Measurements from ENCODE around the gene CLN3.

CLN3 gene

DNA sequence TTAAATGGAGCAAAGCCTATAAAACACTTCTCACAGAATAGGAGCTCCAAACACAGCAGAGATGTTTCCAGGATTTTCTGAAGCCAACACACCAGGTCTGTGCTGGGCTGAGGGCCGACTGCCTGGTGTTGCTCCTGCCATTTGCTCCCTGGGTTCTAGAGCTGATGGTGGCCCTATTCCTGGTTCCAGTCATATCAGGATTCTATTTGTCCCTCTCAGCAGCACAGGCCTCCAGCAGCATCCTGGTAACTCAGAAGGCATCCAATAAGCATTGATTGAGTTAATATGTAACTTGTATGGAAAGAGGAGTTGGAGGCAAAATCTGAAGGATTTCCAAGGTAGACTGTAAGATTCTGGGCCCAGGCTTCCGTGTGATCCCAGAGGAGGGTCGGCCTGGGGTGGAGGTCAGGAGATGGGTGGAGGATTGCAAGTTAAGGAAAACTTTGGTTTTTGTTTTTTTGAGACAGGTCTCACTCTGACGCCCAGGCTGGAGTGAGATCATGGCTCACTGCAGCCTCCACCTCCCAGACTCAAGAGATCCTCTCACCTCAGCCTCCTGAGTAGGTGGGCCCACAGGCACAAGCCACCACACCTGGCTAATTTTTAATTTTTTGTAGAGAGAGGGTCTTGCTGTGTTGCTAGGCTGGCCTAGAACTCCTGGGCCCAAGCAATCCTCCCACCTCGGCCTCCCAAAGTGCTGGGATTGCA, 41.2 kb upstream of the CLN3 start:
- H3K4me3 ChIP-seq (ENCODE audit: low read length): no peak overlapping the region
- H3K36me3 ChIP-seq (ENCODE audit: control insufficient read depth, low read length): no peaks in the 10 kb centered on the region
- peaks cover 20% of the 10 kb centered on the region for H3K27me3 ChIP-seq (ENCODE audit: control insufficient read depth, low read length)
- H3K4me2 ChIP-seq (ENCODE audit: low read length): no peak overlapping the region
- H3K27ac ChIP-seq (ENCODE audit: low read depth, low read length): no peak overlapping the region
- TF ChIP-seq, protein P1, sequence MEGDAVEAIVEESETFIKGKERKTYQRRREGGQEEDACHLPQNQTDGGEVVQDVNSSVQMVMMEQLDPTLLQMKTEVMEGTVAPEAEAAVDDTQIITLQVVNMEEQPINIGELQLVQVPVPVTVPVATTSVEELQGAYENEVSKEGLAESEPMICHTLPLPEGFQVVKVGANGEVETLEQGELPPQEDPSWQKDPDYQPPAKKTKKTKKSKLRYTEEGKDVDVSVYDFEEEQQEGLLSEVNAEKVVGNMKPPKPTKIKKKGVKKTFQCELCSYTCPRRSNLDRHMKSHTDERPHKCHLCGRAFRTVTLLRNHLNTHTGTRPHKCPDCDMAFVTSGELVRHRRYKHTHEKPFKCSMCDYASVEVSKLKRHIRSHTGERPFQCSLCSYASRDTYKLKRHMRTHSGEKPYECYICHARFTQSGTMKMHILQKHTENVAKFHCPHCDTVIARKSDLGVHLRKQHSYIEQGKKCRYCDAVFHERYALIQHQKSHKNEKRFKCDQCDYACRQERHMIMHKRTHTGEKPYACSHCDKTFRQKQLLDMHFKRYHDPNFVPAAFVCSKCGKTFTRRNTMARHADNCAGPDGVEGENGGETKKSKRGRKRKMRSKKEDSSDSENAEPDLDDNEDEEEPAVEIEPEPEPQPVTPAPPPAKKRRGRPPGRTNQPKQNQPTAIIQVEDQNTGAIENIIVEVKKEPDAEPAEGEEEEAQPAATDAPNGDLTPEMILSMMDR (IDR thresholded peaks at IDR 0.05; ENCODE audit: low read depth, low read length, poor library complexity, severe bottlenecking): no peak
- TF ChIP-seq EZH2phosphoT487 (IDR thresholded peaks at IDR 0.05; ENCODE audit: borderline replicate concordance, low read length): no peak
- H3K9me3 ChIP-seq (ENCODE audit: control insufficient read depth, insufficient read depth, low read length): no peaks in the 10 kb centered on the region
- H3K79me2 ChIP-seq (ENCODE audit: control insufficient read depth, low read length): no peaks in the 10 kb centered on the region
- H4K20me1 ChIP-seq (ENCODE audit: control insufficient read depth, insufficient read depth, low read depth, low read length): no peaks in the 10 kb centered on the region
- H3K4me1 ChIP-seq (ENCODE audit: control insufficient read depth, low read length): no peaks in the 10 kb centered on the region
- H3K9me2 ChIP-seq (replicated peaks; ENCODE audit: control insufficient read depth, low read length): no peaks in the 10 kb centered on the region
- no peaks in the 10 kb centered on the region for H3F3A ChIP-seq (ENCODE audit: control insufficient read depth, insufficient read depth)

DNA sequence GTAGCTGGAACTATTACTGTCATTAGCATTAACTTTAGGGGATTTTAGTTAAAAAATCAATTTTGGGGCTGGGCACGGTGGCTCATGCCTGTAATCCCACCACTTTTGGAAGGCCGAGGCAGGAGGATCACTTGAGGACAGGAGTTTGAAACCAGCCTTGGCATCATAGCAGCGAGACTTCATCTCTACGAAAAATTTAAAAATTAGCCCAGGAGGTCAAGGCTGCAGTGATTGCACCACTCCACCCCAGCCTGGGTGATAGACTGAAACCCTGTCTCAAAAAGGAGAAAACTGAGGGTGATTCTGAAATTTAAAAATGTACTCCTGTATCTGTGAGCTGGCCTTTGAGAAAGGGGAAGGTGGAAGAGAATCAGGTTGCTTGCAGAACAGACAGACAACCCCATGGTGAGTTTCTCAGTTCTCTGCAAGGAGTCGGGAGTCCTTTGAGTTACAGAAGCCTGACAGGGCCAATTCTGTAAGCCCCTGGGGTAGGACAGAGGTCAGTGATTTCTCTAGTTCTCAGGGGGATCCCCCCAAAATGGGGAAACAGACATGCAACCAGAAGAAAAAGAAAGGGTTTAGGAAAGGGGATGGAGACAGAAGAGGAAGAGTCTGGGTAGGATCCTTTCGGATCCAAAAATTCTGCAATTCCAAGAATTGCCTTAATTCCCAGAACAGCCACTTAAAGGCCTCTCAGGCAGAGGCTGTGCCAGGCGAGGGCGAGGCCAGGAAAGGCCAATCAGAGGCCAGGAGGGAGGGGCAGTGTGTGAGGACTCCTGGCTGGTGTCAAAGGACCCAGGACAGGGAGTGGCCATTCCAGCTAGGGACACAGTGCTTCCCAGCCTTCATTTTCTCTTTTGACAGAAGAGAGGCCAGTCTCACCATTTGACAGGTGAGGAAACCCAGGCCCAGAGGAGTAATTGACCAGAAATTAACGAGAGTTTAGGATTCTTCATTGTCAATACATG, 40.2 kb upstream of the CLN3 start:
- H3K36me3 ChIP-seq (ENCODE audit: control insufficient read depth, low read length): no peaks in the 10 kb centered on the region
- no peak overlapping the region for H3K4me3 ChIP-seq (ENCODE audit: low read length)
- peaks cover 20% of the 10 kb centered on the region for H3K27me3 ChIP-seq (ENCODE audit: control insufficient read depth, low read length)
- H3K9me2 ChIP-seq (replicated peaks; ENCODE audit: control insufficient read depth, low read length): no peaks in the 10 kb centered on the region
- TF ChIP-seq, protein P1 (IDR thresholded peaks at IDR 0.05; ENCODE audit: low read depth, low read length, poor library complexity, severe bottlenecking): no peak
- no peak for TF ChIP-seq EZH2phosphoT487 (IDR thresholded peaks at IDR 0.05; ENCODE audit: borderline replicate concordance, low read length)
- no peaks in the 10 kb centered on the region for H3K9me3 ChIP-seq (ENCODE audit: control insufficient read depth, insufficient read depth, low read length)
- H4K20me1 ChIP-seq (ENCODE audit: control insufficient read depth, insufficient read depth, low read depth, low read length): no peaks in the 10 kb centered on the region
- no peak overlapping the region for H3K4me2 ChIP-seq (ENCODE audit: low read length)
- no peaks in the 10 kb centered on the region for H3K4me1 ChIP-seq (ENCODE audit: control insufficient read depth, low read length)
- H3K79me2 ChIP-seq (ENCODE audit: control insufficient read depth, low read length): no peaks in the 10 kb centered on the region
- no peaks in the 10 kb centered on the region for H3F3A ChIP-seq (ENCODE audit: control insufficient read depth, insufficient read depth)
- no peak overlapping the region for H3K27ac ChIP-seq (ENCODE audit: low read depth, low read length)

DNA sequence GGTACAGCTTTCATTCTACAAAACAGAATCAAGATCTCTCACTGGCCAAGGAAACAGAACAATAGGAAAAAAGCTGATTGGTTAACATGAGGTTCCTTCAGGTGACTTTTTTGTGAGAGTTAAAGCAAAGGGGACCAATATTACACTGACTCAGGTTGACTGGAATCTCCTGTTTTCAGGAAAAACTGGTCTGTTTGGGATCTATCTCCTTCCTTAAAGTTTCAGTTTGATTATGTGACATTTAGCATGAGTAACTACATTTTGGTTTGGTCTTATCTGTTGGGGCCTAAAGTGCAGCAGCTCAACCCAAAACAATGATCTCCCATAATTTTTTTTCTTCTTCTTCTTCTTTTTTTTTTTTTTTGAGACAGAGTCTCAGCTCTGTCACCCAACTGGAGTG, 37.2 kb upstream of the CLN3 start:
- H3F3A ChIP-seq (ENCODE audit: control insufficient read depth, insufficient read depth): no peaks in the 10 kb centered on the region
- H3K9me3 ChIP-seq (ENCODE audit: control insufficient read depth, insufficient read depth, low read length): no peaks in the 10 kb centered on the region
- TF ChIP-seq, protein P1 (IDR thresholded peaks at IDR 0.05; ENCODE audit: low read depth, low read length, poor library complexity, severe bottlenecking): no peak
- no peak for TF ChIP-seq EZH2phosphoT487 (IDR thresholded peaks at IDR 0.05; ENCODE audit: borderline replicate concordance, low read length)
- H3K9me2 ChIP-seq (replicated peaks; ENCODE audit: control insufficient read depth, low read length): no peaks in the 10 kb centered on the region
- no peak overlapping the region for H3K4me3 ChIP-seq (ENCODE audit: low read length)
- H3K4me1 ChIP-seq (ENCODE audit: control insufficient read depth, low read length): 0 out of 2 replicates have a peak, but pooled peaks cover 5% of the 10 kb centered on the region
- no peaks in the 10 kb centered on the region for H3K79me2 ChIP-seq (ENCODE audit: control insufficient read depth, low read length)
- H3K27ac ChIP-seq (ENCODE audit: low read depth, low read length): no peak overlapping the region
- no peak overlapping the region for H3K4me2 ChIP-seq (ENCODE audit: low read length)
- H3K27me3 ChIP-seq (ENCODE audit: control insufficient read depth, low read length): peaks cover 20% of the 10 kb centered on the region
- H4K20me1 ChIP-seq (ENCODE audit: control insufficient read depth, insufficient read depth, low read depth, low read length): no peaks in the 10 kb centered on the region
- no peaks in the 10 kb centered on the region for H3K36me3 ChIP-seq (ENCODE audit: control insufficient read depth, low read length)
